Immature natural killer cell (primary cell): ENCODE results near the gene HOXB7. TPM values are rescaled to one million over a fixed set of nuclear protein-coding genes. Genes with fewer than 3 reads are reported as not detected.

Source experiments
- DNase-seq, 3 donors: peaks; one replicate each; pipeline ENCODE4 v3.0.0; 2022; ENCODE audit warnings: mixed read lengths in 1 of 3
- H3K27ac Mint-ChIP-seq, 6 donors: one replicate each; pipeline ENCODE4 v1.8.0; 2020; ENCODE audit warnings: mixed read lengths in 6 of 6, mild to moderate bottlenecking in 5 of 6, inconsistent platforms in 4 of 6, moderate library complexity in 3 of 6
- H3K27me3 Mint-ChIP-seq, 3 donors: one replicate each; pipeline ENCODE4 v1.8.0; 2020 to 2021; ENCODE audit warnings: low read depth in 3 of 3, mild to moderate bottlenecking in 3 of 3, mixed read lengths in 3 of 3, moderate library complexity in 3 of 3, inconsistent platforms in 1 of 3
- H3K36me3 Mint-ChIP-seq, 3 donors: one replicate each; pipeline ENCODE4 v1.8.0; 2020; ENCODE audit warnings: mixed read lengths in 3 of 3, inconsistent platforms in 2 of 3, mild to moderate bottlenecking in 2 of 3
- H3K4me1 Mint-ChIP-seq, 2 donors: one replicate each; pipeline ENCODE4 v1.8.0; 2020; ENCODE audit warnings: inconsistent platforms in 2 of 2, mild to moderate bottlenecking in 2 of 2, mixed read lengths in 2 of 2, moderate library complexity in 1 of 2
- H3K4me3 Mint-ChIP-seq, 5 donors: one replicate each; pipeline ENCODE4 v1.8.0; 2020; ENCODE audit warnings: mild to moderate bottlenecking in 5 of 5, mixed read lengths in 5 of 5, inconsistent platforms in 3 of 5, moderate library complexity in 3 of 5
- H3K9me3 Mint-ChIP-seq, 6 donors: one replicate each; pipeline ENCODE4 v1.8.0; 2020; ENCODE audit warnings: mild to moderate bottlenecking in 6 of 6, mixed read lengths in 6 of 6, inconsistent platforms in 4 of 6, moderate library complexity in 3 of 6
- polyA plus RNA-seq, 3 donors: library from polyadenylated mRNA; unstranded; fragments of 300-500 nt; fragmentation: Illumina TruSeq; gene quantifications; one replicate each; pipeline ENCODE4 v1.2.3, GENCODE V29; 2021

Gene HOXB7
- polyA plus RNA-seq, 3 donors from 2014 or later, result 0.39 to 1.8 (median 1.5) TPM

- peak overlapping the region; percentile 54 to 86 (median 78) for H3K4me3 Mint-ChIP-seq
- peak; percentile 31 to 35 (median 31) for DNase-seq
- no peak overlapping the region for H3K27ac Mint-ChIP-seq
- H3K27me3 Mint-ChIP-seq, result peaks cover 29 to 59% (median 38%) of the 10 kb centered on the region in 3 donors
- peaks cover 15 to 19% of the 10 kb centered on the region in 2 donors for H3K4me1 Mint-ChIP-seq
- no peaks in the 10 kb centered on the region for H3K9me3 Mint-ChIP-seq
- H3K36me3 Mint-ChIP-seq, result no peaks in the 10 kb centered on the region
Measured at GRCh38 chr17:48624544-48625494, 14.0 kb upstream of the HOXB7 start.

GRCh38 chr17:48624118-48624517 lies 13.3 kb upstream of the HOXB7 start:
- Mint-ChIP-seq H3K27ac (no peak overlapping the region), H3K36me3 (no peaks in the 10 kb centered on the region), H3K4me1 (peaks cover 15 to 25% of the 10 kb centered on the region in 2 donors), H3K4me3 (peak overlapping the region in 3 of 5 donors; percentile 35 to 54 (median 54)), H3K27me3 (peaks cover 33 to 60% (median 43%) of the 10 kb centered on the region in 3 donors), H3K9me3 (no peaks in the 10 kb centered on the region)
- no peak for DNase-seq

- no peak for DNase-seq
- Mint-ChIP-seq H3K27me3 (peaks cover 38 to 65% (median 47%) of the 10 kb centered on the region in 3 donors), H3K4me3 (peak overlapping the region in 1 of 5 donors; percentile 42), H3K4me1 (peaks cover 18 to 30% of the 10 kb centered on the region in 2 donors), H3K27ac (no peak overlapping the region), H3K9me3 (no peaks in the 10 kb centered on the region), H3K36me3 (no peaks in the 10 kb centered on the region)
Measured at GRCh38 chr17:48623583-48623982, 12.8 kb upstream of the HOXB7 start.

DNA sequence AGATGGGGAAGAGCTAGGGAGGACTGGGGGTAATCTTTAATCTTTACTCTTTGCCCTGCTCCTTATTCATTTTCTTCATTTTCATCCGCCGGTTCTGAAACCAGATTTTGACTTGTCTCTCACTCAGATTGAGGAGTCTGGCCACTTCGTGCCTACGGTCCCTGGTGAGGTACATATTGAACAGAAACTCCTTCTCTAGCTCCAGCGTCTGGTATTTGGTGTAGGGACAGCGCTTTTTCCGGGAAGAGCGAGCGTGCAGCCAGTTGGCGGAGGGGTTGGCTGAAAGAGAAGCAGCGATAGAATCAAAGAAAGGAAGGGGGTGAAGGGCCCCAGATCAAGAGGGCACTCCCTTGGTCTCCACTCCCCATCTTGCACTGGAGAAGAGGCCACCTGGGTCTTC lies 12.0 kb upstream of the HOXB7 start:
- Mint-ChIP-seq H3K27ac (no peak overlapping the region), H3K4me3 (peak overlapping the region in 1 of 5 donors; percentile 10)

GRCh38 chr17:48621410-48622392 lies 10.9 kb upstream of the HOXB7 start:
- peaks cover 17 to 38% of the 10 kb centered on the region in 2 donors for H3K4me1 Mint-ChIP-seq
- DNase-seq, result no peak
- H3K27me3 Mint-ChIP-seq, result peaks cover 50 to 69% (median 53%) of the 10 kb centered on the region in 3 donors
- no peaks in the 10 kb centered on the region for H3K9me3 Mint-ChIP-seq
- no peak overlapping the region for H3K27ac Mint-ChIP-seq
- H3K4me3 Mint-ChIP-seq, result no peak overlapping the region
- no peaks in the 10 kb centered on the region for H3K36me3 Mint-ChIP-seq

More for the DNA sequence above, 12.0 kb upstream of the HOXB7 start:
- H3K27me3 Mint-ChIP-seq, result peaks cover 41 to 65% (median 49%) of the 10 kb centered on the region in 3 donors
- no peaks in the 10 kb centered on the region for H3K36me3 Mint-ChIP-seq
- no peaks in the 10 kb centered on the region for H3K9me3 Mint-ChIP-seq
- peaks cover 20 to 35% of the 10 kb centered on the region in 2 donors for H3K4me1 Mint-ChIP-seq
- no peak for DNase-seq

DNA sequence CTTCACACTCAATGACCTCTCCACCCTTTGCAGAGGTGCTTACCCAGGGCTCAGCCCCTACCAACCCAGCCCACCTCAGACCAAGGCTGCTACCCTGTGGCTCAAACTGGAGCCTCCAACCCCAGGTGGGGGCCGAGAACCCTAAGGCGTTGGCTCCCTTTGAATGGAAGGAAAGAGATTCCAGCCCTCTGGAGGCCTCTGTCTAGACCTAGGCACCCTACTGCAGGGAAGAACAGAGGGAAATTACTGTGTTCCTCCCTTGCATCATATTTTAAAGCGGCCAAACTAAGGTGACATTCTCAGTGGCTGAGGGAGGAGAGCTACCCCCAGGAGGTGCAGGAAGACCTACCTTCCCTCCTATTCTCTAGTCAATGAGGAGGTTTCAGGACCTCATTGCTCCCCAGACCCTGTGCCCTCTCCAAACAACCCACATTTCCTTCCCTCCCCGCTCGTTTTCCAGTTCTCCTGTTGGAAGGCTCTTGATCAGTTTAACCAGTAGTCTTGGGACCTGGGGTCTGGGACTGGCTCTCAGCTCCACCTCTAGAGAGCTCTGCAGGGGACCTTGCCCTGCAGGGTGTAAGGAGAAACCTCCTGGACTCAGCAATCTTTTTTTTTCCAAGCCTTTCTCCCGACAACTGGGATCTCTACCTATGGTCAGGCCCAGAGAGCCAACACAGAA lies 9.8 kb upstream of the HOXB7 start:
- no peaks in the 10 kb centered on the region for H3K9me3 Mint-ChIP-seq

DNA sequence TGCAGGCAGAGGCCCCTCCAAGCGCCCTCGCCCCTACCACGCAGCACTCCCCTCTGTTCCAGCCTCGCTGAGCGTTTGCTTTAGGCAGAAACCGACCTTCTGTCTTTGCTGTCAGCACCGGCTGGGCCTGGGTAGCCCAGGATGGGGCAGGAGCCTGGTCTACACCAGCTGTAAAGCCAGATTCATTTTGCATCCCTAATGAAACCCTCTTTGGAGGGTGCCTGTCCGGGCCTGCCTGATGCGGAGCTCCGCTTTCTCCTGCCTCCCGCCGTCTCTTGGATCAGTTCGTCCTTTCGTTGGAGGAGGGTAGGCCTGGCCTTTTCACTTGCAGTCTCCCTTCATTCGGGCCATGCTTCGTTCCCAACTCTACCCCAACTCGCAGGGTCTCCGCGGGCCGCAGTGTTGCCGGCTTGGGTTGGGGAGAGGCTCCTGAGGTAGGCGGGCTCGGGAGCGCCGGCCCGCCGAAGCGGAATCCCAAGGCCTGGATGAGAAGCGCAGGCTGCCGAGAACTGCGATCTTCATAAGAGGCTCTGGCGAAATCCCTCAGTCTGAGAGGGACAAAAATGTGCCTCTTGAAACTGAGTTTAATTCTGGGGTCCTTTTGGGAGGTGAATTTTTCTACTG lies 9.1 kb upstream of the HOXB7 start:
- no peak for DNase-seq
- Mint-ChIP-seq H3K9me3 (no peaks in the 10 kb centered on the region), H3K4me3 (peak overlapping the region in 1 of 5 donors; percentile 36), H3K36me3 (no peaks in the 10 kb centered on the region), H3K4me1 (peaks cover 12 to 32% of the 10 kb centered on the region in 2 donors), H3K27ac (peak overlapping the region in 1 of 6 donors; percentile 18), H3K27me3 (peaks cover 54 to 81% (median 61%) of the 10 kb centered on the region in 3 donors)

More for the DNA sequence above, 9.8 kb upstream of the HOXB7 start:
- Mint-ChIP-seq H3K27ac (no peak overlapping the region), H3K4me3 (no peak overlapping the region), H3K4me1 (peaks cover 11 to 29% of the 10 kb centered on the region in 2 donors), H3K36me3 (no peaks in the 10 kb centered on the region), H3K27me3 (peaks cover 54 to 74% (median 55%) of the 10 kb centered on the region in 3 donors)
- no peak for DNase-seq

DNA sequence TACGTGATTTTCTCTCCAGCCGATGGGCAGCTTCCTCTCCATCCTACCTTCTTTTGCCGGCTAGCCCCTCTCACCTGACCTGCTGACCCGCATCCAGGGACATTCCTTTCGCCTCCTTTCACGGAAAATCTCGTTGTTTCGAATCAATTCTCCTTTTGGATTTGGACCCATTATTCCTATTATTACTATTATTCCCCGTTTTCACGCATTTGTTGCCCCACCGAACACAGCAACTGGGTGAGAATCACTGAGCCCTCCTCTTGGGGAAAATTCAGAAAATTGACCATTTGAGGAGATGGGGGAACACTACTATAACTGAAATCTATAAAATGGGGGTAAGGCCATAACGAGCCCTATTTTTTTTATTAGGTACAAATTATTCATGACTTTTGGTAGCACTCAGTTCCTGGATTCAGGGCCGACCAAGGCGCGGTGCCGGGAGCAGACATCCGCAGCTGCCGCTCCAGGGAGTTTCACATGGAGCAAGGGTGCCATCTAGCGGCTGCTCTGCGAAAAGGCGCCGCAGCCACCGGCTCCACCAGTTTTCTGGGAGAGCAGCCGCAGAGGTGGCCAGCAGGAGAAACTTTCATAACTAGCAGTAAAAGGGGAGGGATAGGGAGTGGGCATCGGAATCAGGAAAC lies 7.6 kb upstream of the HOXB7 start:
- Mint-ChIP-seq H3K27me3 (peaks cover 59 to 79% (median 72%) of the 10 kb centered on the region in 3 donors), H3K4me1 (peaks cover 22 to 47% of the 10 kb centered on the region in 2 donors), H3K9me3 (no peaks in the 10 kb centered on the region), H3K36me3 (no peaks in the 10 kb centered on the region), H3K27ac (peak overlapping the region in 2 of 6 donors; percentile 45 to 61), H3K4me3 (peak overlapping the region in 3 of 5 donors; percentile 29 to 65 (median 33))
- DNase-seq, result peak; percentile 73 to 80 (median 79)

- peak overlapping the region in 1 of 6 donors; percentile 32 for H3K27ac Mint-ChIP-seq
Measured at GRCh38 chr17:48617471-48618255, 6.8 kb upstream of the HOXB7 start.

GRCh38 chr17:48616717-48617470 lies 6.1 kb upstream of the HOXB7 start:
- peaks cover 31 to 61% of the 10 kb centered on the region in 2 donors for H3K4me1 Mint-ChIP-seq
- H3K27ac Mint-ChIP-seq, result peak overlapping the region in 1 of 6 donors; percentile 32
- no peaks in the 10 kb centered on the region for H3K9me3 Mint-ChIP-seq
- no peaks in the 10 kb centered on the region for H3K36me3 Mint-ChIP-seq
- peak overlapping the region in 1 of 5 donors; percentile 59 for H3K4me3 Mint-ChIP-seq
- DNase-seq, result no peak
- H3K27me3 Mint-ChIP-seq, result peaks cover 61 to 81% (median 79%) of the 10 kb centered on the region in 3 donors

More at GRCh38 chr17:48617471-48618255, 6.8 kb upstream of the HOXB7 start:
- no peak for DNase-seq
- H3K36me3 Mint-ChIP-seq, result no peaks in the 10 kb centered on the region
- H3K4me1 Mint-ChIP-seq, result peaks cover 26 to 54% of the 10 kb centered on the region in 2 donors
- H3K27me3 Mint-ChIP-seq, result peaks cover 61 to 82% (median 76%) of the 10 kb centered on the region in 3 donors
- no peaks in the 10 kb centered on the region for H3K9me3 Mint-ChIP-seq
- H3K4me3 Mint-ChIP-seq, result peak overlapping the region in 1 of 5 donors; percentile 59
